ENCODE measurements around the gene TOMT.
"Not testable (repeated sequence)": the region's sequence is repeated elsewhere in the genome, so short reads cannot be mapped to it uniquely, and the experiment has no call there.

TOMT gene

DNA sequence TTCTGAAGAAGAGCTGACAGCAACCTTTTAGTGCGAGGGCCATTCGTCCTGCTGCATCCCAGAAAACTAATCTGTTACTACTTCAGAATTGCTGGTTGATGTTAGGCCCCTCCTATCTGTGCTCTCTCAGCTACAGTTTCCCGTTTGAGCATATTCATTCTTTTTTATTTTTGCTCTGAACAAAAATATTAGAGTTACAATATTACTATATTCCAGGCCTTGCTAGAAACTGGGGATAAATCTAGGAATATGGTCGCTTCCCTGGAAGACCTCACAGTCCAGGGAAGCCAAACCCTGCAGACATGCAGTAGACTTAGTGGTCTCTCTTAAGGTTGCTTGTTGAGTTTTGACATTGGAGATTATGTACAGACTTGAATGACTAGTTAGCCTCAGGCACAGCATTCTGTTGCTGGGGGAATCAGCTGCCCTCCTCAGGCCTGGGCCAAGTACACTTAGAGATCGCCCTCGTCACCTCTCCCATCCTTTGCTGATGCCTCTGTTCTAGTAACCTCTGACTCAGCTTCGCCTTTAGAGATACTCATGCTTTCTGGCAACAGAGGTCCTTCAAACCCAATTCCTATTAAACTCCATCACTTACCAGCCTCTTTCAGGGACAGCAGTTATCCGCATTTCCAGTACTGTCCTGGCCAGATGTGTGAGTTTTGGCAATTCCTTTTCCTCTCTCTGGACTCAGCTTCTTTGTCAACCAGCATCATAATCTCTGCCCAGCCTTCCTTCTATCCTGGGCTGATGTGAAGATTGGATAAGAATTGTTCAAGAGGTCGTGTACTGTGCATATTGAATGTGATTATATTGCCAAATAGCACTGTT is 7.5 kb downstream of the TOMT start:
- TF ChIP-seq POLR2A (IDR thresholded peaks at IDR 0.05; ENCODE audit: low read depth, low read length) = no peak
- TF ChIP-seq TAF1 (IDR thresholded peaks at IDR 0.05; ENCODE audit: borderline replicate concordance, low read depth, low read length) = no peak
- no peak for TF ChIP-seq POLR2AphosphoS5 (IDR thresholded peaks at IDR 0.05; ENCODE audit: low read depth, low read length)
- FAIRE-seq (no peak), DNase-seq (ENCODE audit: insufficient read length) (no peak)

DNA sequence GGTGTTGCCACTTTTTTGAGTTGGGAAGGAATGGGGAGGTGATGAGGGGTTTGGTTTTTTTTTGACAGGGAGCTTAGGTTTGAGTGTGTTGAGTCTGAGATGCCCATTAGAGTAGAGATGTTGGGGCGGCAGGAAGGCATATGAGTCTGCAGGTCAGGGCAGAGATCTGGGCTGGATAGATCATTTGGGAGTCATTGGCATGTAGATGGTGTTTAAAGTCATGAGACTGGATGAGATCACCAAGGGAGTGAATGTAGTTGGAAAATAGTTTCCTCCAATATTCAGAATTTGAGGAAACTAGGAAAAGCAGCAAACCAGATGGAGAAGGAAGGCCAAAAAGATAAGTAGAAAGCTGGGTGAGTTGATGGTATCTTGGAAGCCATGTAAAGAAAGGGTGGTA is 8.8 kb downstream of the TOMT start:
- FAIRE-seq (no peak), DNase-seq (ENCODE audit: insufficient read length) (no peak)
- TF ChIP-seq POLR2AphosphoS5 (IDR thresholded peaks at IDR 0.05; ENCODE audit: low read depth, low read length) (no peak), TAF1 (IDR thresholded peaks at IDR 0.05; ENCODE audit: borderline replicate concordance, low read depth, low read length) (no peak), POLR2A (IDR thresholded peaks at IDR 0.05; ENCODE audit: low read depth, low read length) (no peak)

DNA sequence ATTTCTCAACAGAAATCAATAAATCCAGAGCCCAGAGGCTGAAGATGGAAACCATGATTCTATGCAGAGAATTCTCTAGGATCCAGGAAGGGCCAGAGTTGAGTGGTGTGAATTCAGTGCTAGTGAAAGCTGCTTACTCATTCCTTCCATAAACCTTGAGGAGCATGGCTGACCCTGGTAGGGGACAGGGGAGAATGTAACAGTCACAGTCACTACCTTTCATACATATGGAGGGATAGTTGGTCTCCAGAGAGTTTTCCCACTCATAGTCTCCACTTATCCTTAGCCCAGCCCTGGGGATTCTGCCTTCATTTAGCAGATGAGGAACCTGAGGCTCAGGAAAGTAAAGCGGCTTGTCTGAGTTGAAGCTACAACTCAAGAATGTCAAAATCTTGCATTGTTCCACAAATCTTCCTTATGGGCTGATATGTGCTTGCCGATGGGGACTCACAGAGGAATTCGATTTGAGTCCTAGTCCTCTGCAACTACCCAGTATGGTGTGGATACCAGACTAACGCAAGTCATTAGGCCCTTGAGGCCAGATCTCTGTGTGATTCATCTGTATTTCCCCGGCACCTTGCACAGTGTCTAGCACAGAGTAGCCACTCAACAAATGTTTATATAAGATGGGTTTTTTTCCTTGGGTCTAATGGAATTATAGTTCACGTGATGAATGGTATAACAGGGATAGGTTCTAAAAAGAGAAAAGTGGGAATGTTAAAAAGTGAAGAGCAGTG is 10.5 kb downstream of the TOMT start:
- TF ChIP-seq POLR2AphosphoS5 (IDR thresholded peaks at IDR 0.05; ENCODE audit: low read depth, low read length) = no peak
- TF ChIP-seq TAF1 (IDR thresholded peaks at IDR 0.05; ENCODE audit: borderline replicate concordance, low read depth, low read length) = no peak
- no peak for TF ChIP-seq POLR2A (IDR thresholded peaks at IDR 0.05; ENCODE audit: low read depth, low read length)
- no peak for FAIRE-seq
- no peak for DNase-seq (ENCODE audit: insufficient read length)

DNA sequence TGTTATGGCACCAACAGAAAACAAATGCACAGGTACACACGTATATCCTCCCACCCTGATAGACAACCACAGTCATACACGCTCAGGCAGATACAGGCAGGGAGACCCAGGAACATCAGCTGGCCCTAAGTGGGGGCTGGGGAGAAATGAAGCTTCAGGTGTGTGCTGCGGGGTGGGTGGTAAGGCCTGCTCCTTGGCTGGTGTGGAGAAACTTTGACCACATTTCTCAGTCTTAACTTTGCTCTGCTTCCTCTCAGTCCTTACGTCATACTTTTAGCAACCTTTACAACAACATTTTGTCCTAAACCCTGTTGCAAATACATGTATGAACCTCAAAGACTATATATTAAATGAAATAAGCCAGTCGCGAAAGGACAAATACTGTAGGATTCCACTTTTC is 13.5 kb downstream of the TOMT start:
- no peak for TF ChIP-seq POLR2AphosphoS5 (IDR thresholded peaks at IDR 0.05; ENCODE audit: low read depth, low read length)
- TF ChIP-seq TAF1 (IDR thresholded peaks at IDR 0.05; ENCODE audit: borderline replicate concordance, low read depth, low read length) = no peak
- FAIRE-seq = no peak
- DNase-seq (ENCODE audit: insufficient read length) = no peak

DNA sequence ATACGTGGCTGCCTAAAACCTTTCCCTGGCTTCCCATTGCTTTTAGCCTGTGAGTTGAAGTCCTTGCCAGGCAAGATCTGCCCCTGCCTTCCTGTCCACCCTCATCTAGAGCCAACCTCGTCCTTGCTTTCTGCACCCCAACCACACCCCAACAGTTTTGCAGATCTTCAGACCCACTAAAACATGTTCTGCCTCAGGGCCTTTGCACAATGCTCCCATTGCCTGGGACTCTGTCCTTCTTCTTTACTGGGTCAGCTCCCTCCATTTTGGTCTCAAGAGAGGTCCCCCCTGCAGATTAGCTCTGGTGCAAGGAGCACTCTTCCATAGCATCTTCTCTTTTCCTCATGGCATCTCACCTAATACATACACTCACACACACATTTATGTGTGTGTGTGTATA is 15.2 kb downstream of the TOMT start:
- DNase-seq (ENCODE audit: insufficient read length) = no peak
- TF ChIP-seq POLR2A (IDR thresholded peaks at IDR 0.05; ENCODE audit: low read depth, low read length) (no peak), TAF1 (IDR thresholded peaks at IDR 0.05; ENCODE audit: borderline replicate concordance, low read depth, low read length) (no peak), POLR2AphosphoS5 (IDR thresholded peaks at IDR 0.05; ENCODE audit: low read depth, low read length) (no peak)
- FAIRE-seq = no peak

DNA sequence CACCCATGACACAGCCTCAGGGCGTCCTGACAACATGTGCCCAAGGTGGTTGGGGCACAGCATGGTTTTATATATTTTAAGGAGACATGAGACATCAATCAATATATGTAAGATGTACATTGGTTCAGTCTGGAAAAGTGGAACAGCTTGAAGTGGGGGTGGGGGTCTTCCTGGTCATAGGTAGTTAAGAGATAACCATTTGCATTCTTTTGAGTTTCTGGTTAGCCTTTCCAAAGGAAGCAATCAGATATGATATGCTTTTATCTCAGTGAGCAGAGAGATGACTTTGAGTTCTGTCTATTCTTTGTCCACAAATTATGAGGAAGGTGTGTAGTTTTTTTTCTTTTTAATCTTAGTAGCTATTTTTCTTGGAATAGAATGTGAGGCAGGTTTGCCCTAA is 16.9 kb downstream of the TOMT start:
- FAIRE-seq (no peak), DNase-seq (ENCODE audit: insufficient read length) (no peak)
- TF ChIP-seq TAF1 (IDR thresholded peaks at IDR 0.05; ENCODE audit: borderline replicate concordance, low read depth, low read length) (no peak), POLR2AphosphoS5 (IDR thresholded peaks at IDR 0.05; ENCODE audit: low read depth, low read length) (no peak), POLR2A (IDR thresholded peaks at IDR 0.05; ENCODE audit: low read depth, low read length) (no peak)

DNA sequence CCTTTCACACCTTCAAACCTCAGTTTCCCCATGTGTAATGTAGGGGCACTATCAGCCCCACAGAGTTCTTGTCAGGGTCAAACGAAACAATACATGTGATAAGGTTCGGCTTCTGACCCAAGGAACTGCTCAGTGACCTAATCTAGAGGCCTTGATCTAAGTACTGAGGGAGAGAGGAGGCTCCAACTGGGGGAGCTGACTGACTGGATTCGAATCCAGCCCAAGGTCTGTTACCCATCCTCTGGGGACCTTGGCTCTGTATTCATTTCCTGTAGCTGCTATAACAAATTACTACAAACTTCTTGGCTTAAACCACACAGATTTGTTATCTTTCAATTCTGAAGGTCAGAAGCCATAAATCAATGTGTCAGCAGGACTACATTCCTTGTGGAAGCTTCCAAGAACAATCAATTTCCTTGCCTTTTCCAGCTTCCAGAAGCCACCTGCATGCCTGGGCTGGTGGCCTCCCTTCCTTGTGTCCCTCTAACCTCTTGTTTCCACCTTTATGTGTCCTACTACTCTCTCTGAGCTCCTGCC is 17.5 kb downstream of the TOMT start:
- FAIRE-seq (no peak), DNase-seq (ENCODE audit: insufficient read length) (no peak)
- no peak for TF ChIP-seq POLR2AphosphoS5 (IDR thresholded peaks at IDR 0.05; ENCODE audit: low read depth, low read length)
- TF ChIP-seq TAF1 (IDR thresholded peaks at IDR 0.05; ENCODE audit: borderline replicate concordance, low read depth, low read length) = no peak
- TF ChIP-seq POLR2A (IDR thresholded peaks at IDR 0.05; ENCODE audit: low read depth, low read length) = no peak

DNA sequence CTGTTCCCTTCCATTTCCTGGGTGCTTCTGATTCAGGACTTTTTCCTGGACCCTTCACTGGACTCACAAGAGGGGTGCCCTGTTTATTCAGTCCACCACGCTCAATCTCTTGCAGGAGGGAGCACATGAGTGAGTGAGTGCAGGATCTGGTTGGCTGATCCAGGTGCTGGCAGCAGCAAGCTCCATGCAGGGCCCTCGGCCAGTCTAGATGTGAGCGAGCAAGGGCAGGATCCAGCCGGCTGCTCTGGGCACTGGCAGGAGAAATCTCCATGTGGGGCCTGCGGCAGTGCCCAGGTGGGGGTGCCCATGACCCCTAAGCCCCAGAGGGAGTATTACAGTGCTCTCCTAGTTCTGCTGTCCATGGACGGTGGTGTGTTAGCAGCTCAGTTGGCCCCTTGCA is 18.3 kb downstream of the TOMT start:
- DNase-seq (ENCODE audit: insufficient read length) (no peak), FAIRE-seq (no peak)
- no peak for TF ChIP-seq POLR2AphosphoS5 (IDR thresholded peaks at IDR 0.05; ENCODE audit: low read depth, low read length)
- no peak for TF ChIP-seq POLR2A (IDR thresholded peaks at IDR 0.05; ENCODE audit: low read depth, low read length)
- no peak for TF ChIP-seq TAF1 (IDR thresholded peaks at IDR 0.05; ENCODE audit: borderline replicate concordance, low read depth, low read length)

DNA sequence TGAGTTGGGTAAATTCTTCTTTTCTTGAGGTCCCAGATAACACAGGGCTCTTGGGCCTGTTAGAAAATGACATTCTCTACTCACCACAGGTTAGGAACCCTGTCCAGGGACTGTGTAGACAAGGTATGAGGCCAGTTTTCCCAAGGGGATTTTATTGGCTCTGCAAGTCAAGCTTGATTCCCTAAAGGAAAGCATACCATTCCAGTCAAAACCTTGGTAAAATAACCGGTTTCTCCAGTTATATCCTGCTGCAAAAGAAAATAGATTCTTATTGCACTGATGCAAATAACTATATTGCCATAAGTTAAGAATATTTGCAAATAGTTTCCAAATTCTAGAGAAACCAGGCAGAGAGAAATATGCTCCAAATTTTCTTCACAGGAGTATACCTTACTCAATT is 20.2 kb downstream of the TOMT start:
- FAIRE-seq (no peak), DNase-seq (ENCODE audit: insufficient read length) (no peak)
- TF ChIP-seq TAF1 (IDR thresholded peaks at IDR 0.05; ENCODE audit: borderline replicate concordance, low read depth, low read length) = no peak
- no peak for TF ChIP-seq POLR2A (IDR thresholded peaks at IDR 0.05; ENCODE audit: low read depth, low read length)
- no peak for TF ChIP-seq POLR2AphosphoS5 (IDR thresholded peaks at IDR 0.05; ENCODE audit: low read depth, low read length)

DNA sequence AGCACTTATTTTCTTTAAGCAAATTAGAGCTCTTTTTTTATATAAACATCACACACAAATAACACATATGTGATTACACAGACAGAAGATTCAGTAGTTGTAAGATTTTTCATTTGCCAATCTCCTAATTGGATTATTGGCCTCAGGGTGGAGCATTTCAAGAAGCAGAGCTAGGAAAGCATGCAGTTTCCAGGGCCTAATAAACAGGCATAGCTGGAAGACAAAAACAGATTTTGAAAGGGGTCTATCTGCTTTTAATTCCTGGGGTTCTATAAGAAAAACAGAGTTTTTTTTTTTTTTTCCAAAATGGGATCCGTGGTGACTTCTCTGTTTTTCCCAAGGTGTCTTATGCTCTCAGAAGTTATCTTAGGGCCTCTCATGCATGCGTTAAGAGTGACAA is 22.2 kb downstream of the TOMT start:
- no peak for FAIRE-seq

DNA sequence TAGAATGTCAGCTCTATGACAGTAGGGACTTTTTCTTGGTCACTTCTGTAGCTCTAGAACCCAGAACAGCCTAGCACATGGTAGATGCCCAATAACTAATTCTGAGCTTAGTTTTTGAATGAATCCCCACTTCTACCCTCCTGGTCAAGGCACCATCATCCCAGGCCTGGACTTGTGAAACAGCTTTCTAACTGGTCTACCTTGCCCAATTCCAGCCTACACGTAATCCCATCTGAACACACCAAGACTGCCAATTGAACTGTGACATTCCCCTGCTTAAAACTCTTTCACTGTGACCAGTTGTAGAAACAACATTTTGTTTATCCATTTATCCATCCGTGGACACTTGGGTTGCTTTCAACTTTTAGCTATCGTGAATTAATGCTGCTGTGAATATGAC is 23.7 kb downstream of the TOMT start:
- no peak for DNase-seq (ENCODE audit: insufficient read length)
- no peak for FAIRE-seq
- TF ChIP-seq POLR2AphosphoS5 (IDR thresholded peaks at IDR 0.05; ENCODE audit: low read depth, low read length) = no peak
- no peak for TF ChIP-seq POLR2A (IDR thresholded peaks at IDR 0.05; ENCODE audit: low read depth, low read length)
- TF ChIP-seq TAF1 (IDR thresholded peaks at IDR 0.05; ENCODE audit: borderline replicate concordance, low read depth, low read length) = no peak

More for the DNA sequence above, 22.2 kb downstream of the TOMT start:
- DNase-seq (ENCODE audit: insufficient read length) = no peak
- TF ChIP-seq POLR2A (IDR thresholded peaks at IDR 0.05; ENCODE audit: low read depth, low read length) (no peak), POLR2AphosphoS5 (IDR thresholded peaks at IDR 0.05; ENCODE audit: low read depth, low read length) (no peak), TAF1 (IDR thresholded peaks at IDR 0.05; ENCODE audit: borderline replicate concordance, low read depth, low read length) (no peak)

DNA sequence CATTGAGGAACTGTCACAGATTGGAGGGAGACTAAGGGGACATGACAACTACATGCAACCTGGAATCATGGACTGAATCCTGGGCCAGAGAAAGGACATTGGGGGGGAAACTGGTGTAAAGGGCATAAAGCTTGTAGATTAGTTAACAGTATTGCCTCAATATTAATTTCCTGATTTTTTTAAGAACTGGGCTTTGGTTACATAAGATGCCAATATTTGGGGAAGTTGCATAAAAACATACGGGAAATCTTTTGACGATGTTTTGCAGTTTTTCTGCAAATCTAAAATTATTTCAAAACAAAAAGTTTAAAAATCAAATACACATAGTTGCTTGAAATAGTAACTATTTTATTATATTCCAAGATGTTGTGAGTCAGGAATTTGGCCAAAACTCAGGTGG is 26.9 kb downstream of the TOMT start:
- no peak for FAIRE-seq
- TF ChIP-seq TAF1 (IDR thresholded peaks at IDR 0.05; ENCODE audit: borderline replicate concordance, low read depth, low read length) = no peak
- TF ChIP-seq POLR2A (IDR thresholded peaks at IDR 0.05; ENCODE audit: low read depth, low read length) = no peak
- no peak for TF ChIP-seq POLR2AphosphoS5 (IDR thresholded peaks at IDR 0.05; ENCODE audit: low read depth, low read length)
- no peak for DNase-seq (ENCODE audit: insufficient read length)

DNA sequence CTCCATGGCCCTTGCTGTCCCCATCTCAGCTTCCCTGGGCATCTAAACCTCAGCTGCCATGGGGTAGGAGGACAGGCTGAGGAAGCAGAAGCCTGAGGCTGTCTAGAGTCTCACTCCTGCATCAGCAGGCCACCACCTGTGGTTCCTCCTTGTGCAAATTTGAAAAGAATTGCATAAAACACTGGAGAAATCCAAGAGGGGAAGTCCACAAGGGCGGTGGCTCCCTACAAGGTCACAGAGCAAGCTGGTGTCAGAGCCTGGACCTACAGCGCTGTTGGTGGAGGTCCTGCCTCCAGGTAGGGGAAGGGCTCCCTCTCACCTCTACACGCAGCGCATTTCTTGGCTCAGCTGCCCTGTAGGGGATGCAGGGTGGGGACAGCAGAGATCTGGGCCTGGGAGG is 29.7 kb downstream of the TOMT start, which contains the start of gene FOLR3:
Gene FOLR3, plus strand, starts transcription at position 253 of the 400 bp plus-strand sequence. CDS start 228 bp downstream, outside the sequence.
- FAIRE-seq; DNase-seq (ENCODE audit: insufficient read length): not testable (repeated sequence)

All from GM12892 (cell line).